ENCODE results near the gene PCNX2. TPM values are rescaled to one million over a fixed set of nuclear protein-coding genes. Genes with fewer than 3 reads are reported as not detected.

Gene PCNX2
- total and polyA plus RNA-seq, 5 donors from 2014 or later, result 1.6 to 42.3 (median 3.1) TPM

DNA sequence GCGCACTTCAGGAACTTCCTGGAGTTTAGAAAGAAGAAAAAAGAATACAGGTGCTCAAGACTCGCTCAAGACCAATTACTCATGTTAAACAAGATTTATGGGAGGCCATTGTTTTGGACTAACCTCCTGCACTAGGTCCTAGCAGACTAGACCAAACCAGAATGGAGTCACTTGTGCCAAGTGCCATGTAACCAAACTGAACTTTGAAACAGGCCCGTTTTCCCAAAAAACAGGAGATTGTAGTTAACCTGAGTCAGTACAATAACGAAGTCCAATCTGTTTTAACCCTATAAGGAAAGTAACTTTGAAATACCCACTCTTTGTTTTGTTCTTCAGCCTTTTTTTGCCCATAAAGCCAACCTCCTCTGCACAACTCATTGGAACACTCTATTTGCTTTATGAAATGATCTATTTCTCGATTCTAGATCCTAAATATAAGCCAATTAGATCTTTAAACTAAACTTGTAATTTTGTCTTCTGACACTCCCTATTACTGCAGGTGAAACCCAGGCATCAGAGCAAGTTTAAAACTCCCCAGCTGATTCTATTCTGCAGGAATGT lies 345.8 kb downstream of the PCNX2 start:
- peaks cover 5% of the 10 kb centered on the region for H3K36me3 Mint-ChIP-seq
- Histone ChIP-seq H3K9me3 (ENCODE audit: control insufficient read depth in 2 of 2, low read length in 2 of 2) (no peaks in the 10 kb centered on the region), H3K36me3 (ENCODE audit: control insufficient read depth, insufficient read depth, low read length) (no peaks in the 10 kb centered on the region), H3K27me3 (ENCODE audit: control insufficient read depth, insufficient read depth, low read length) (no peaks in the 10 kb centered on the region), H3K4me1 (ENCODE audit: control insufficient read depth, insufficient read depth, low read length, poor library complexity, severe bottlenecking) (peaks cover 19% of the 10 kb centered on the region), H3K27ac (ENCODE audit: insufficient read depth, low read length, poor library complexity, severe bottlenecking) (peak overlapping the region; percentile 78), H3K4me3 (ENCODE audit: low read depth, low read length) (peak overlapping the region; percentile 92)
- no peaks in the 10 kb centered on the region for H3K9me3 Mint-ChIP-seq
- ATAC-seq (ENCODE audit: low read depth in 2 of 2) (no peak), DNase-seq (no peak)
- peak overlapping the region; percentile 91 to 98 (median 96) for H3K4me3 Mint-ChIP-seq
- no peaks in the 10 kb centered on the region for H3K27me3 Mint-ChIP-seq
- H3K27ac Mint-ChIP-seq, result peak overlapping the region; percentile 91 to 96 (median 94)
- H3K4me1 Mint-ChIP-seq, result peaks cover 11 to 46% (median 29%) of the 10 kb centered on the region in 4 donors

DNA sequence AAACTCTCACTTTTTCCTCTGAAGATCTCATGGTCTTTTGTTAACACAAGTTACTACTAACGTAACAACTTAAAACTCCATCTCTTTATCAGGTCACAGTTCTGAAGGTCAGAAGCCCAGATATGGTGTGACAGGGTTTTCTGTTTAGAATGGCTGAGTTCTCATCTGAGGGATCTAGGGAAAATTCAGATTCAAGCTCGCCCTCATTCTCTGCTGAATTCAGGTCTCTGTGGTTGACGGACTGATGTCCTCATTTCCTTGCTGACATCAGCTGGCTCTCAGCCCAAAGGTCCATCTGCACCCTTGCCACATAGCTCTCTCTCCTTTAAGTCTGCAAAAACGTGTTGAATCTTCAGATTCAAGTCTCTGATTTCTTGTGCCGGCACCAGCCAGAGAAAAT lies 351.2 kb downstream of the PCNX2 start:
- Mint-ChIP-seq H3K4me3 (peak overlapping the region in 1 of 4 donors; percentile 7), H3K9me3 (no peaks in the 10 kb centered on the region), H3K27me3 (no peaks in the 10 kb centered on the region), H3K27ac (peak overlapping the region in 1 of 3 donors; percentile 79), H3K4me1 (peaks cover 8 to 25% (median 12%) of the 10 kb centered on the region in 4 donors), H3K36me3 (no peaks in the 10 kb centered on the region)
- Histone ChIP-seq H3K36me3 (ENCODE audit: control insufficient read depth, insufficient read depth, low read length) (no peaks in the 10 kb centered on the region), H3K4me1 (ENCODE audit: control insufficient read depth, insufficient read depth, low read length, poor library complexity, severe bottlenecking) (peaks cover 5% of the 10 kb centered on the region), H3K27ac (ENCODE audit: insufficient read depth, low read length, poor library complexity, severe bottlenecking) (no peak overlapping the region), H3K9me3 (ENCODE audit: control insufficient read depth in 2 of 2, low read length in 2 of 2) (no peaks in the 10 kb centered on the region), H3K27me3 (ENCODE audit: control insufficient read depth, insufficient read depth, low read length) (peaks cover 2% of the 10 kb centered on the region), H3K4me3 (ENCODE audit: low read depth, low read length) (peak overlapping the region; percentile 18)
- ATAC-seq (ENCODE audit: low read depth in 2 of 2), result no peak
- no peak for DNase-seq

DNA sequence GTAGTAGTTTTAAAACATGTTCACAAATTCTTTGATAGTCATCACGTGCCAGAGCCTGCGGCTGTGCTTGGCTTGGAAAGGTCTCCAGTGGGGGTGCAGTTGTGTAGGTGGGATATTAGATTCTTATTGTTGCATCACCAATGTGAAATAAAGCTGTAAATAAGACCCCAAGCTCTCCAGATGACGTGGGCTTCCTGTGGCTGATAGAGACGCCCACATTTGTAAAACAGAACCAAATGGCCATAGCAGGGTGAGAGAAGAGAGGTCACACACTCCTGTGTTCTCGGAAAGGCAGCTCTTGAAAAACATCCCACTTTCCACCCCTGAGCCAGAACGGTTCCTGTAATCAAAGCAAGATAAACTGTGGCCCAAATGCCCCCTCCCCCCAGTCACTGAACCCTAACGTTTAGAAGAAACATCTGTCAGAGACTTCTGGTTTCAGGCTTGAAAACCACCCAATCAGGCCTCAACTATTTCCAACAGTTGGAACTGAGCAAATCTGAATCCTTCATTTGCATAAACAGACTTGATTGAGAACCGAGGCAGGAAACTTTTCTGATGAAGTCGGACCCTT lies 351.8 kb downstream of the PCNX2 start:
- ATAC-seq (ENCODE audit: low read depth in 2 of 2), result no peak
- Histone ChIP-seq H3K27me3 (ENCODE audit: control insufficient read depth, insufficient read depth, low read length) (peaks cover 2% of the 10 kb centered on the region), H3K27ac (ENCODE audit: insufficient read depth, low read length, poor library complexity, severe bottlenecking) (no peak overlapping the region), H3K36me3 (ENCODE audit: control insufficient read depth, insufficient read depth, low read length) (no peaks in the 10 kb centered on the region), H3K9me3 (ENCODE audit: control insufficient read depth in 2 of 2, low read length in 2 of 2) (no peaks in the 10 kb centered on the region), H3K4me1 (ENCODE audit: control insufficient read depth, insufficient read depth, low read length, poor library complexity, severe bottlenecking) (peaks cover 5% of the 10 kb centered on the region), H3K4me3 (ENCODE audit: low read depth, low read length) (peak overlapping the region; percentile 18)
- Mint-ChIP-seq H3K36me3 (no peaks in the 10 kb centered on the region), H3K9me3 (no peaks in the 10 kb centered on the region), H3K27me3 (peaks cover 1% of the 10 kb centered on the region), H3K27ac (peak overlapping the region; percentile 18 to 79 (median 55)), H3K4me3 (peak overlapping the region in 2 of 4 donors; percentile 10 to 48), H3K4me1 (peaks cover 6 to 21% (median 11%) of the 10 kb centered on the region in 4 donors)
- peak in 1 of 3 donors; percentile 76 for DNase-seq

DNA sequence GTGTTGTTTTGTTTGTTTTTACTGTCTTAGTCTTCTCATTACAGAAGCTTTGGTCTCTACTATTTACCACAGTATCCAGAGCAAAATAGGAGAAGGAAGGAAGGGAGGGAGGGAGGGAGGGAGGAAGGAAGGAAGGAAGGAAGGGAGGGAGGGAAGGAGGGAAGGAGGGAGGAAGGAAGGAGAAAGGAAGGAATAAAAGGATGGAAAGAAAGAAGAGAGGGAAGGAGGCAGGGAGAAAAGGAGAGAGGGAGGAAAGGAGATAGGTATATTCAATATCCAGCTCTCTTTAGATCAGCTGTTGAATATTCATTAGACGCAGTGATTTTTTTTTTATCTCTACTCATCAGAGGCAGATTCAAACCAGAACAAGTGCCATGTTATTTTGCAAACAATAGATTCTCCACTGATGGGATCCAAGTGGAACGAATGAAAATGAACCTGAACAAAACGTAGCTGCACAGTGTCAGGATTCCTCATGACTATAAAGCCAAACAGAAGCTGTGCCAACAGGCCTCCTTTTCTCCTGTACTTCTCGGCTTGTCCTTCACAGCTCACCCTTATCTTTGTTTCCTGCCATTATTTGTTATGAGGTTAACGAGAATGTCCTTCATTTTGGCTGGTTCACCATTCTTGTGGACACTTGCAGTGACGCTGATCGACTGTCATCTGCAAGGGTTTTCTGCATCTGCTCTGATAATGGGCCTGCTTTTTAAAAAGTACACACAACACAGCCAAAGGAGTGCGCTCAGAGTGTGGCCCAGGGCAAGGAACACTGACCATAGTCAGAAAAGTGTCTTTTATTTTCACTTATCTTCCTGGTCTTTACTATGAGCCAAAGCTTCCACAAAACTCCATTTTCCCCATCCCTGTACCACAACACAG lies 352.9 kb downstream of the PCNX2 start:
- peaks cover 8% of the 10 kb centered on the region for H3K27me3 Mint-ChIP-seq
- no peaks in the 10 kb centered on the region for H3K9me3 Mint-ChIP-seq
- H3K4me3 Mint-ChIP-seq, result no peak overlapping the region
- Histone ChIP-seq H3K9me3 (ENCODE audit: control insufficient read depth in 2 of 2, low read length in 2 of 2) (no peaks in the 10 kb centered on the region), H3K27me3 (ENCODE audit: control insufficient read depth, insufficient read depth, low read length) (peaks cover 2% of the 10 kb centered on the region), H3K4me1 (ENCODE audit: control insufficient read depth, insufficient read depth, low read length, poor library complexity, severe bottlenecking) (peaks cover 5% of the 10 kb centered on the region), H3K4me3 (ENCODE audit: low read depth, low read length) (no peak overlapping the region), H3K36me3 (ENCODE audit: control insufficient read depth, insufficient read depth, low read length) (no peaks in the 10 kb centered on the region), H3K27ac (ENCODE audit: insufficient read depth, low read length, poor library complexity, severe bottlenecking) (no peak overlapping the region)
- no peak for ATAC-seq (ENCODE audit: low read depth in 2 of 2)
- H3K4me1 Mint-ChIP-seq, result peaks cover 6 to 21% (median 14%) of the 10 kb centered on the region in 4 donors
- no peaks in the 10 kb centered on the region for H3K36me3 Mint-ChIP-seq
- no peak overlapping the region for H3K27ac Mint-ChIP-seq
- no peak for DNase-seq

DNA sequence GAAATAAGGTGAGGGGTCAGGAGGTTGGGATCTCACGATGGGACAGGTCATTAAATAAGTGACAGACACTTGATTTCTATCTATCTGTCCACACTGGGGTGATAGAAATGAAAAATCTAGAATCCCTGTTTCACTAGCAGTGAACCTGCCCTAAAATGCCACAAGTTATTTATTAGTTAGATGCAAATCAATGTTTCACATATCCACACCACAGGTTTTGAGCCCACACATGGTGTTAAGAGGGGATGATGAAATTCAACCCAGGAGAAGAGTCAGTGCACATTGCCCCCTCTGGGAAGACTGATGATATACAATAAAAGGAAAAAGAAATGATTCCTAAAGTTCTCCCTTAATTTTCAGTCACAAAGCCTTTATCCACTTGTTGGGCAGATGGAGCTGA lies 355.3 kb downstream of the PCNX2 start:
- Histone ChIP-seq H3K4me3 (ENCODE audit: low read depth, low read length) (no peak overlapping the region), H3K27ac (ENCODE audit: insufficient read depth, low read length, poor library complexity, severe bottlenecking) (no peak overlapping the region), H3K4me1 (ENCODE audit: control insufficient read depth, insufficient read depth, low read length, poor library complexity, severe bottlenecking) (peaks cover 5% of the 10 kb centered on the region), H3K36me3 (ENCODE audit: control insufficient read depth, insufficient read depth, low read length) (no peaks in the 10 kb centered on the region), H3K27me3 (ENCODE audit: control insufficient read depth, insufficient read depth, low read length) (peaks cover 2% of the 10 kb centered on the region), H3K9me3 (ENCODE audit: control insufficient read depth in 2 of 2, low read length in 2 of 2) (no peaks in the 10 kb centered on the region)
- Mint-ChIP-seq H3K4me3 (no peak overlapping the region), H3K27ac (no peak overlapping the region), H3K27me3 (peaks cover 16% of the 10 kb centered on the region), H3K4me1 (peaks cover 6 to 19% (median 14%) of the 10 kb centered on the region in 4 donors), H3K36me3 (no peaks in the 10 kb centered on the region), H3K9me3 (no peaks in the 10 kb centered on the region)
- no peak for ATAC-seq (ENCODE audit: low read depth in 2 of 2)
- no peak for DNase-seq

DNA sequence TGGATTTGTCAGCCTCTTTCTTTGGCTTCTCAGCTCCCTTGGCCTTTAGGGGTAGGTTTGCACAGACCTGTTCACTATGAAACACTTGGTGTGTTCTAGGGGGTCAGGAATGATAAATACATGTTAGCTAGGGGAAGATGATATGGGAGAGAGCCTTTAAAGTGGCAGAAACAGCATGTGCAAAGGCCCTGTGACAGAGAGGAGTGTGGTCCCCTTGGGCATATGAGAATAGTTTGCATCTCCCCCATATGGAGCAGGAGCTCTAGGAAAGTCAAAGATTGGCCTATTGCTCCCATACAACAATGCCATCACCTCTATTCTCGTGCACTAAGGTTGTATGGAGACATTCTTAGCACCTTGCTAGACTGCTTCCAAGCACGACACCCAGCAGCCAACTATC lies 355.8 kb downstream of the PCNX2 start:
- DNase-seq (no peak), ATAC-seq (ENCODE audit: low read depth in 2 of 2) (no peak)
- H3K4me1 Mint-ChIP-seq, result peaks cover 6 to 18% (median 14%) of the 10 kb centered on the region in 4 donors
- no peak overlapping the region for H3K27ac ChIP-seq (ENCODE audit: insufficient read depth, low read length, poor library complexity, severe bottlenecking)
- H3K36me3 Mint-ChIP-seq, result no peaks in the 10 kb centered on the region
- H3K27ac Mint-ChIP-seq, result no peak overlapping the region
- no peaks in the 10 kb centered on the region for H3K9me3 ChIP-seq (ENCODE audit: control insufficient read depth in 2 of 2, low read length in 2 of 2)
- H3K27me3 ChIP-seq (ENCODE audit: control insufficient read depth, insufficient read depth, low read length), result peaks cover 2% of the 10 kb centered on the region
- H3K27me3 Mint-ChIP-seq, result peaks cover 16% of the 10 kb centered on the region
- H3K36me3 ChIP-seq (ENCODE audit: control insufficient read depth, insufficient read depth, low read length), result no peaks in the 10 kb centered on the region
- peaks cover 5% of the 10 kb centered on the region for H3K4me1 ChIP-seq (ENCODE audit: control insufficient read depth, insufficient read depth, low read length, poor library complexity, severe bottlenecking)
- H3K4me3 ChIP-seq (ENCODE audit: low read depth, low read length), result no peak overlapping the region
- no peaks in the 10 kb centered on the region for H3K9me3 Mint-ChIP-seq
- no peak overlapping the region for H3K4me3 Mint-ChIP-seq

GRCh38 chr1:232938926-232939325 lies 356.6 kb downstream of the PCNX2 start:
- peaks cover 5 to 12% (median 10%) of the 10 kb centered on the region in 4 donors for H3K4me1 Mint-ChIP-seq
- H3K4me1 ChIP-seq (ENCODE audit: control insufficient read depth, insufficient read depth, low read length, poor library complexity, severe bottlenecking), result peaks cover 3% of the 10 kb centered on the region
- H3K27ac Mint-ChIP-seq, result no peak overlapping the region
- H3K4me3 Mint-ChIP-seq, result peak overlapping the region in 1 of 4 donors; percentile 21
- no peak overlapping the region for H3K27ac ChIP-seq (ENCODE audit: insufficient read depth, low read length, poor library complexity, severe bottlenecking)
- H3K36me3 Mint-ChIP-seq, result no peaks in the 10 kb centered on the region
- peaks cover 16% of the 10 kb centered on the region for H3K27me3 Mint-ChIP-seq
- H3K36me3 ChIP-seq (ENCODE audit: control insufficient read depth, insufficient read depth, low read length), result no peaks in the 10 kb centered on the region
- peaks cover 2% of the 10 kb centered on the region for H3K27me3 ChIP-seq (ENCODE audit: control insufficient read depth, insufficient read depth, low read length)
- no peaks in the 10 kb centered on the region for H3K9me3 Mint-ChIP-seq
- H3K4me3 ChIP-seq (ENCODE audit: low read depth, low read length), result no peak overlapping the region
- ATAC-seq (ENCODE audit: low read depth in 2 of 2) (no peak), DNase-seq (no peak)
- no peaks in the 10 kb centered on the region for H3K9me3 ChIP-seq (ENCODE audit: control insufficient read depth in 2 of 2, low read length in 2 of 2)
